GM21723 (cell line): ENCODE measurements around the gene AMOTL1.

Source experiments
- ATAC-seq: cut with Tn5 transposase; IDR thresholded peaks from one replicate; pipeline ENCODE4 v1.9.1; 2021; ENCODE audit warnings: mild to moderate bottlenecking, moderate library complexity; ENCODE audit not compliant: unreplicated experiment

The AMOTL1 gene

GRCh38 chr11:94871491-94872185 is 103.5 kb downstream of the AMOTL1 start:
- ATAC-seq = no peak

DNA sequence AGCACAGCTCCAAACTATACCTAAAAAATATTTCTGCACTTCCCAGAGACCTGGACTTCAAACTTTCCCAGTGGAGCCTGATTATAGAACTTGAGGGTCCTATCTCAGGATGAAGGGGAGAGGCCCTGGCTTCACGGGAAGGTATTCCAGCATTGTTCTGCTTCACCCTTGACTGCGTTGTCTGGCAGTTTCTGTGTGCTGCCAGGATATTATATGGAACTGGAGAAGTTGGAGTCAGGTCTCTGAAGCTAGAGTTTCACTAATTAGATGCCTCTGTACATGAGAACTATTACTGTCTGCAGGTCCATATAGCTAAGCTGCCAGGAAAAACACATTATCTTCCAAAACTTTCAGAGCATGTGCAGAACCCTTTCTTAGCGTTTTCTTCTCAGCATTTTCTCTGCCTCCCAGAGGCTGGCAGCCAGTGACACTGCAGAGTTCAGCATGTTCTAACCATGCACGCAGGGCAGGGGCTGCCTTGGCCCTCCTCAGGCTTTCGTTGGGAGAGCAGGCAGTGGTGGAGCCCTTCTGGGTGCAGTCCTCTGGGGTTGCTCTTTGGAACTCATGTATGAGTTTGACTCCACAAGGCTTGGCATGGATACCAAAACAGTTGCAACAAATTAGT is 105.9 kb downstream of the AMOTL1 start:
- no peak for ATAC-seq

DNA sequence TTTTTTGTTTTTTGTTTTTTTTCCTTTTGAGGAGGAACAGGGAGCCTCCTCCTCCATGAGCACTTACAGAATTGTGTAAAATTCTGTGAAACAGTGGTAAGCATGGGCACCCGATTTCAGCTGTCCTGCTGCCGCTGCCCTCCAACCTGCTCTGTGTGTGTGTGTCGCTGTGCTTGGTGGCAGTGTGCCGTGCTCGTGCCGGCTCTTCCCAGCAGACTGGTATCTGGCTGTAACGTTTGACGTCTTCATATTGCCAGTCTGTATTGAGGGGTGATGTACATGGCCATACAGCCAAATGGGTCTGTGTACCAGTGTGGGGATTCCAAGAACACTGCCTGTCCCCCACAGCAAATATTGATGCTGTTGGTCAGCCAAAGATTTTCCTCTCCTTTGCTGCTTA is 108.1 kb downstream of the AMOTL1 start:
- ATAC-seq = no peak

- peak; percentile 98 for ATAC-seq
Measured at GRCh38 chr11:94876645-94877442, 108.7 kb downstream of the AMOTL1 start.

- no peak for ATAC-seq
Measured at GRCh38 chr11:94877443-94878200, 109.5 kb downstream of the AMOTL1 start.

DNA sequence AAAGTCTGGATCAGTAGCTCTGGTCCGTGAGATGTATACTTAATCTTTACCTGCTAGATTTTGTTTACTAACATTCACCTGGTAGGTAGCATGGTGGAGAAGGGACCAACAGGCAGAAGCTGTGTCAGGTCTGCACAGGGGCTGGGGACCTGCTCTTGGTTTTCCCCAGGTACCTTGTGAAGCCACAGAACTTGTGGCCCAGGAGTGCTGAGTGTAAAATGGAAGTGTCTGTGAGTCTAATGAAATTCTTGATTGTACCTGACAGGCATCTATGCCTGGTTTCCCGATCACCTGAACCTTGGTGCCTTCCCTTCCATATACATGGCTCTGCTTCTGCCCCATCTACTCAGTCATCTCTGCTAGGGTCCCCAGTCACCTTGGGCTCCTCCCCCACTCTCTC is 110.8 kb downstream of the AMOTL1 start:
- ATAC-seq = no peak

DNA sequence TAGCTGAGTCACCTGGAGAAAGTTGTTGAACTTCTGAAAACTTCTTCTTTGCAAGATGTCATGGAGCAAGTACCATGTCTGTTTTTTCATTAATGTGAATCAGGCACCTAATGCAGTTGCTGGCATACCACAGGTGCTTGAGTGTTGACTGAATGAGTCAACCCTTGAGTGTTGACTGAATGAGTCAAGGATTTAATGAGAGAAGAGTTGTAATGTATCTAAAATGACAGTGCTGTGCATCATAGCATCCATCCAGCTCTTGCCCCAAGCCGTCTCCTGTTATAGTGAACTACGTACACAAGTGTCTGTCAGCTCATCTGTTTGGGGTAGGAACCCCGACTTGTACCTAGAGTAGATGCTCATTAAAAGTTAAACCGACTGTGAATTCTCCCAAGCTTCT is 112.1 kb downstream of the AMOTL1 start:
- ATAC-seq = no peak

DNA sequence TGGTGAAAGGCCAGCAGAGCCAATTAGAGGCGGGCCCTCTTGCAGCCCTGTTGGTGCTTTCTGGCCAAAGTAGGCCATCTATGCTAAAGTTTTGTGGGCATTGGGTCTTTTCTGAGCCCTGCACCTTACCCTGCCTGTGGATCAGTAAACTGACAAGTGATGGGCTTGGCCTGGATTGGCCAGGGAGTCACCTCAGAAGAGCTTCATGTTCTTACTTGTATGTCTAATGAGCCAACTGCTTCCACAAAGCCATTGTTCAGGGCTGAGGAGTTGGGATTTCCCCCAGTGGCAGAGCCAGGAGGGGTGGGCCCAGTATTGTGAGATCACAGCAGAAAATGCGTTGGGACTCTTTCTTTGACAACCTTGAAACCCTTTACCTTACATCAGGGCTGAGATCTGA is 114.8 kb downstream of the AMOTL1 start:
- ATAC-seq = no peak

- ATAC-seq = no peak
Measured at GRCh38 chr11:94883878-94884277, 115.7 kb downstream of the AMOTL1 start.

GRCh38 chr11:94884376-94884775 is 116.2 kb downstream of the AMOTL1 start:
- no peak for ATAC-seq

- ATAC-seq = peak; percentile 76
Measured at GRCh38 chr11:94885133-94885532, 117.0 kb downstream of the AMOTL1 start.

DNA sequence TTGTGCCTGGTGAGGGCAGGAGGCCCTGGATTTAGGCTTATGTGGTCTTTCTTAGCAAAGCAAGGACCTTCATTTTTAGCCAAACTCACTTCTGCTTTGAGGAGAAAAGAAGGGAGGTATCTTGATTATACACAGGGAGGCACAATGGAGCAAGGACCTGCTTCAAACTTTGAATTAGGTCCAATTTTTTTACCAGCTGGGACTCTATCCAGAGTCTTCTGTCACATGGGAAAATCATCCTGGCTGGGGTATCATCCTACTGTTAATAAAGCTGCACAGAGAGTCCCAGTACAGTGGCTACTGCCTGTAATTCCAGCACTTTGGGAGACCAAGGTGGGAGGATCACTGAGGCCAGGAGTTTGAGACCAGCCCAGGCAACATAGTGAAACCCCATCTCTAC is 117.4 kb downstream of the AMOTL1 start:
- ATAC-seq = no peak

DNA sequence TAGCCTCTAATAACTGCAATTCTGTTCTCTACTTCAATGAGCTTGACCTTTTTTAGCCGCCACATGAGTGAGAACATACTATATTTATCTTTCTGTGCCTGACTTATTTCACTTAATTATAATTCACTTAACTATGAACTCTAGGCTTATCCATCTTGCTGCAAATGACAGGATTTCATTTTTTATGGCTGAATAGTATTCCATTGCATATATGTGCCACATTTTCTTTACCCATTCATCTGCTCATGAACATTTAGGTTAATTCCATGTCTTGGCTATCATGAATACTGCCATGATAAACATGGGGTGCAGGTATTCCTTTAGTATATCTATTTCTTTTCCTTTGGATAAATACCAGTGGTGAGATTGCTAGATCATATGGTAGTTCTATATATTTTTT is 120.0 kb downstream of the AMOTL1 start:
- ATAC-seq = no peak

GRCh38 chr11:94895451-94895850 is 127.3 kb downstream of the AMOTL1 start:
- no peak for ATAC-seq

GRCh38 chr11:94895971-94896370 is 127.8 kb downstream of the AMOTL1 start:
- ATAC-seq = no peak

DNA sequence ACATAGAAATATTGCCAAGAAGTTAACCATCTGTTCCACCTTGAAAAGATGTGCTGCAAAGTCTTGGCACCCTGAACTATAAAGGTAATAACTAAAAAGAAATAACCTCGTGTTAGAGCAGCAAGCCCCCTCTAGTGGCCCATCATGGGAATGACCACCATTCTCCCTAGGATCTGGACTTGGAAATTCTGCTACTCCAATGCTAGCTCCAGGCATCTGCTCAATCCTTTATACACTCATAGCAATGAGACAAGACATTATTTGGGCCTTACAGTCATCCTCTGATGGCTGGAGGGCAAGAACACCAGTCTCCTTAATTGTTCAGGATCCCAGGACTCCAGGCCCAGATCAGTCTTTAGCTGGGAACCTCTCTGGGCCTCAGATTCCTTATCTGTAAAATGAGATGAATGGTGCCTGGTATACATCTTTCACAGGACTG is 129.2 kb downstream of the AMOTL1 start:
- peak; percentile 75 for ATAC-seq

DNA sequence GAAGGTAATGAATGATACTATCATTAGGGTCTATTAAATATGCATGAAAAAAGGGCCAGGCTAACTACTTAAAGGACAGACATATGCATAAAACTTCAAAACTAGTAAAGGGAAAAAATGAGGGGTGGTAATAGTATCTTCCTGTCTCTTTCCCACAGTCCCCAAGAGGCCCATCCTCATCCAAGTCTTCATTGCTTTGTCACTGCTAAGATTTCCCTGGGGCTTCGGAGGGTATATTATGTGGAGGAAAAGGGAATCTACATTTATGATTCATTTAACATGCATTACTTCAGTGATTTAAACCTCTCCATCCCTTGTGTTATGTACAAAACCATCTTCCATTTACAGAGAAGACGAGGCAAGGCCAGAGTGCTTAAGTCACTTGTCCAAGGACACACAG is 139.1 kb downstream of the AMOTL1 start:
- ATAC-seq = no peak

DNA sequence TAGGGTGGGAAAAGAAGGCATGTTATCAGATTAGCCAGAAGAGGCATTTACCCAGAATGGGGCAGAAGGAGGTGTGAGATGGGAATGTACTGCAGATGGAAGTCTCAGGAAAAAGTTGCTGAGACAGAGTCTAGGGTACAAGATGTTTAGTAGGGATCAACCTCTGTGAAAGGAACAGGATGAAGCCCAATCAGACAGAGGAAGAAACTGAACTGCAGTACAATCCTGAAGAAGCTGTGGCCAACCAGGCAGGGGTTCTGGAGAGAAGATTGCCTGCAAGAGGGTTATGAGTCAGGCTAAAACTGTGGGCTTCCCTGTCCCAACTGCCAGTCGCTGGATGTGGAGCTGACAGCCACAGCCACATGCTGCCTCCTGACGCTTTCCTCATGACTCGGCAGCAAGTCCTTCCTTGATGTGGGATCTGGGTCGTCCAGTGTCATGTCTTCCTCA is 141.2 kb downstream of the AMOTL1 start:
- no peak for ATAC-seq

- ATAC-seq = no peak
Measured at GRCh38 chr11:94910270-94910669, 142.1 kb downstream of the AMOTL1 start.

GRCh38 chr11:94910779-94911178 is 142.6 kb downstream of the AMOTL1 start:
- ATAC-seq = no peak

DNA sequence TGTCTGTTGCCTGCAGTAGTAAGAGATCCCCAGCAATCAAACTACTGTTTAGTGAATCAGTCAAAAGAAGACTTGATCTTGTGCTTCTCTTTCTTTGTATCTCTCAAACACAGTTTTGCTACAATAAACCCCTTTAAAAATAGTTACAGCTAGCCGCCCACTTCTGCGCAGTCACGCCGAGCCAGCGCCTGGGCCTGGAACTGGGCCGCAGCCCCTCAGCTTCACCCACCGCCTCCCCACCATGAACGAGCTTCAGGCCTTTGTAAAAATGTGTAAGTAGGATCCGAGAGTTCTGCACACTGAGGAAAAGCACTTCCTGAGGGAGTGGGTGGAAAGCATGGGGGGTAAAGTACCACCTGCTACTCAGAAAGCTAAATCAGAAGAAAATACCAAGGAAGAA is 144.7 kb downstream of the AMOTL1 start:
- no peak for ATAC-seq
